Neural progenitor cell (in vitro differentiated cells): ENCODE measurements around the gene TLE5.

Experiments
- EZH2phosphoT487 ChIP-seq: fragments of 200-600 bp; sonication (generic); IDR thresholded peaks from 2 replicates; pipeline ENCODE4 v1.6.1; 2017; ENCODE audit warnings: antibody characterized with exemption
- TF ChIP-seq, protein P1 (sequence below): fragments of 200-600 bp; sonication (generic); IDR thresholded peaks from 2 replicates; pipeline ENCODE4 v1.5.1; 2017; ENCODE audit warnings: antibody characterized with exemption, mild to moderate bottlenecking

DNA sequence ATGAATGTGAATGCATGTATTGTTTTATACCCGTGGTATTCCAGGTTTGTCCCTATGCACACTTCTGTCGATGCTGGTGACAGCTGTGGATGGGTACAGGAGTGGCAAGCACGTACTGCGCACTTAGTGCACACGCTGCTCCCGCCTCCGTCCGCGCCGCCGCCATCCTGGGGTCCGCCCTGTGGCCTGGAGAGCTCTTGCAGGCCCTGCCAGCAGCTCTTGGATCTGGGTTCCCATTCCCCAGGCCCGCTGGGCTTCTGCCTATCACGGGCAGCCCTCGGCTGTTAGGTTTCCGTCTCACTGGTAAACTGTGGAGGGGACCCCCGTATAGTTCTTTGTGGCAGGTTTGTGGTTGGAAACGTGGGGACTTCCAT, 35.8 kb upstream of the TLE5 start:
- TF ChIP-seq, protein P1, sequence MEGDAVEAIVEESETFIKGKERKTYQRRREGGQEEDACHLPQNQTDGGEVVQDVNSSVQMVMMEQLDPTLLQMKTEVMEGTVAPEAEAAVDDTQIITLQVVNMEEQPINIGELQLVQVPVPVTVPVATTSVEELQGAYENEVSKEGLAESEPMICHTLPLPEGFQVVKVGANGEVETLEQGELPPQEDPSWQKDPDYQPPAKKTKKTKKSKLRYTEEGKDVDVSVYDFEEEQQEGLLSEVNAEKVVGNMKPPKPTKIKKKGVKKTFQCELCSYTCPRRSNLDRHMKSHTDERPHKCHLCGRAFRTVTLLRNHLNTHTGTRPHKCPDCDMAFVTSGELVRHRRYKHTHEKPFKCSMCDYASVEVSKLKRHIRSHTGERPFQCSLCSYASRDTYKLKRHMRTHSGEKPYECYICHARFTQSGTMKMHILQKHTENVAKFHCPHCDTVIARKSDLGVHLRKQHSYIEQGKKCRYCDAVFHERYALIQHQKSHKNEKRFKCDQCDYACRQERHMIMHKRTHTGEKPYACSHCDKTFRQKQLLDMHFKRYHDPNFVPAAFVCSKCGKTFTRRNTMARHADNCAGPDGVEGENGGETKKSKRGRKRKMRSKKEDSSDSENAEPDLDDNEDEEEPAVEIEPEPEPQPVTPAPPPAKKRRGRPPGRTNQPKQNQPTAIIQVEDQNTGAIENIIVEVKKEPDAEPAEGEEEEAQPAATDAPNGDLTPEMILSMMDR = no peak
- TF ChIP-seq EZH2phosphoT487 = no peak
